Peyer's patch (tissue), 4 donors: ENCODE measurements around the gene ZCCHC12. TPM values are rescaled to one million over a fixed set of nuclear protein-coding genes. Genes with fewer than 3 reads are reported as not detected.

Source experiments
- DNase-seq, 3 donors: peaks; one replicate each; pipeline ENCODE4 v3.0.0-alpha.2; 2017 to 2019
- H3K27ac ChIP-seq, 4 donors: fragments of 200-600 bp; sonication (generic); one replicate each; pipeline ENCODE4 v1.5.1; 2016 to 2019
- H3K27me3 ChIP-seq, 2 donors: fragments of 200-600 bp; sonication (generic); one replicate each; pipeline ENCODE4 v1.5.1; 2019
- H3K36me3 ChIP-seq, 3 donors: fragments of 200-600 bp; sonication (generic); one replicate each; pipeline ENCODE4 v1.5.1; 2016 to 2019
- H3K4me1 ChIP-seq, 4 donors: fragments of 200-600 bp; sonication (generic); one replicate each; pipeline ENCODE4 v1.5.1; 2016 to 2019
- H3K4me3 ChIP-seq, 4 donors: fragments of 200-600 bp; sonication (generic); 1 replicate in 3 of 4; 2 replicates in 1 of 4; pipeline ENCODE4 v1.5.1; 2016 to 2019; ENCODE audit warnings: mild to moderate bottlenecking in 1 of 4
- H3K9me3 ChIP-seq, 4 donors: fragments of 200-600 bp; sonication (generic); one replicate each; pipeline ENCODE4 v1.5.1; 2016 to 2019; ENCODE audit warnings: mild to moderate bottlenecking in 1 of 4
- POLR2A ChIP-seq, 2 donors: fragments of 450-650 bp; IDR thresholded peaks; one replicate each; pipeline ENCODE4 v1.5.1; 2017; ENCODE audit warnings: antibody characterized with exemption in 2 of 2, mild to moderate bottlenecking in 2 of 2, moderate library complexity in 2 of 2
- total RNA-seq, 4 donors: library from RNA; depleted of rRNA; stranded (reverse); fragments of >200 nt; gene quantifications; one replicate each; pipeline ENCODE4 v1.1.0, GENCODE V29; 2016
- TF ChIP-seq, protein P1 (sequence below), 6 experiments: fragments of 450-650 bp in 4 of 6; fragments of 200-600 bp in 2 of 6; sonication (generic) in 1 of 6; IDR thresholded peaks; one replicate each; pipeline ENCODE4 v1.5.1; 2017 to 2019; ENCODE audit warnings: antibody characterized with exemption in 6 of 6, mild to moderate bottlenecking in 3 of 6, moderate library complexity in 1 of 6

ZCCHC12 gene
- total RNA-seq, 4 donors from 2014 or later = not detected

GRCh38 chrX:118847676-118848075 is 24.1 kb downstream of the ZCCHC12 start:
- Histone ChIP-seq H3K27me3 (no peaks in the 10 kb centered on the region), H3K36me3 (no peaks in the 10 kb centered on the region), H3K4me3 (no peak overlapping the region), H3K4me1 (no peaks in the 10 kb centered on the region), H3K9me3 (no peaks in the 10 kb centered on the region), H3K27ac (no peak overlapping the region)
- TF ChIP-seq POLR2A (IDR thresholded peaks at IDR 0.05) = no peak
- TF ChIP-seq, protein P1, sequence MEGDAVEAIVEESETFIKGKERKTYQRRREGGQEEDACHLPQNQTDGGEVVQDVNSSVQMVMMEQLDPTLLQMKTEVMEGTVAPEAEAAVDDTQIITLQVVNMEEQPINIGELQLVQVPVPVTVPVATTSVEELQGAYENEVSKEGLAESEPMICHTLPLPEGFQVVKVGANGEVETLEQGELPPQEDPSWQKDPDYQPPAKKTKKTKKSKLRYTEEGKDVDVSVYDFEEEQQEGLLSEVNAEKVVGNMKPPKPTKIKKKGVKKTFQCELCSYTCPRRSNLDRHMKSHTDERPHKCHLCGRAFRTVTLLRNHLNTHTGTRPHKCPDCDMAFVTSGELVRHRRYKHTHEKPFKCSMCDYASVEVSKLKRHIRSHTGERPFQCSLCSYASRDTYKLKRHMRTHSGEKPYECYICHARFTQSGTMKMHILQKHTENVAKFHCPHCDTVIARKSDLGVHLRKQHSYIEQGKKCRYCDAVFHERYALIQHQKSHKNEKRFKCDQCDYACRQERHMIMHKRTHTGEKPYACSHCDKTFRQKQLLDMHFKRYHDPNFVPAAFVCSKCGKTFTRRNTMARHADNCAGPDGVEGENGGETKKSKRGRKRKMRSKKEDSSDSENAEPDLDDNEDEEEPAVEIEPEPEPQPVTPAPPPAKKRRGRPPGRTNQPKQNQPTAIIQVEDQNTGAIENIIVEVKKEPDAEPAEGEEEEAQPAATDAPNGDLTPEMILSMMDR (IDR thresholded peaks at IDR 0.05) = peak; percentile 38 to 65 (median 52)
- DNase-seq = no peak

- H3K36me3 ChIP-seq = no peaks in the 10 kb centered on the region
- no peaks in the 10 kb centered on the region for H3K9me3 ChIP-seq
- H3K27me3 ChIP-seq = no peaks in the 10 kb centered on the region
- TF ChIP-seq POLR2A (IDR thresholded peaks at IDR 0.05) = no peak
- TF ChIP-seq, protein P1 (IDR thresholded peaks at IDR 0.05) = no peak
- H3K4me1 ChIP-seq = no peaks in the 10 kb centered on the region
- no peak overlapping the region for H3K4me3 ChIP-seq
- no peak overlapping the region for H3K27ac ChIP-seq
- DNase-seq = no peak
Observed at GRCh38 chrX:118853596-118853995, 30.0 kb downstream of the ZCCHC12 start.

DNA sequence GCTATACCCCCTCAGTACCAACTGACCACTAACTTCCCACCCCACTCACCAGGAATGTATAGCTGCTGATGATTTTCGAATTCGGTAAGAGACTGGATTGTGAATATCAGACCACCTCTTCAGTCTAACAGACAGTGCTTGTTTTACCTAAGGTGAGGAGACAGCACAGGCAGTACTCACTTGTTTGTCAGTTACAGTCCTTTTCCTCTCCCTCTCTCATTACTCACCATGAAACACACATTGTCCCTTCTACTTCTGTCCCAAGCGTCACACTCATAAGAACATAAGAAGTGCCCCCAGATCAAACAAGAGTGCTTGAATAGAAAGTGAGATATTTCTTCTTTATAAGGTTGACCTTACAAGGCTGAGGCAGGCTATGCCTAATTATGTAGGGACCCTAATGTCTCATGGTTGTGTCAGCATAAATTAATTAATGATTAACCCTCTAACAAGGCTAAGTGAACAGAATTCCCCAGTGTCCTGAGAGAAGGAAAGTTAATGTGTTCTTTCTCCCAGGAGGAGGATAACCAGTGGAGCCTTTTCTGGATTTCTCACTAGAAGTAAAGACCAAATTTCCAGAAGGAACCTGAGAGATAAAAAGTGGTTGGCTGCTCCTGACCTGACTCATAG is 32.2 kb downstream of the ZCCHC12 start:
- Histone ChIP-seq H3K27ac (no peak overlapping the region), H3K36me3 (no peaks in the 10 kb centered on the region), H3K9me3 (no peaks in the 10 kb centered on the region), H3K4me3 (no peak overlapping the region), H3K27me3 (no peaks in the 10 kb centered on the region), H3K4me1 (no peaks in the 10 kb centered on the region)
- DNase-seq = no peak
- no peak for TF ChIP-seq POLR2A (IDR thresholded peaks at IDR 0.05)
- TF ChIP-seq, protein P1 (IDR thresholded peaks at IDR 0.05) = no peak

GRCh38 chrX:118857006-118857405 is 33.4 kb downstream of the ZCCHC12 start:
- no peaks in the 10 kb centered on the region for H3K9me3 ChIP-seq
- H3K27ac ChIP-seq = no peak overlapping the region
- H3K36me3 ChIP-seq = no peaks in the 10 kb centered on the region
- no peak for DNase-seq
- no peaks in the 10 kb centered on the region for H3K27me3 ChIP-seq
- TF ChIP-seq, protein P1 (IDR thresholded peaks at IDR 0.05) = no peak
- TF ChIP-seq POLR2A (IDR thresholded peaks at IDR 0.05) = no peak
- H3K4me1 ChIP-seq = no peaks in the 10 kb centered on the region
- no peak overlapping the region for H3K4me3 ChIP-seq

DNA sequence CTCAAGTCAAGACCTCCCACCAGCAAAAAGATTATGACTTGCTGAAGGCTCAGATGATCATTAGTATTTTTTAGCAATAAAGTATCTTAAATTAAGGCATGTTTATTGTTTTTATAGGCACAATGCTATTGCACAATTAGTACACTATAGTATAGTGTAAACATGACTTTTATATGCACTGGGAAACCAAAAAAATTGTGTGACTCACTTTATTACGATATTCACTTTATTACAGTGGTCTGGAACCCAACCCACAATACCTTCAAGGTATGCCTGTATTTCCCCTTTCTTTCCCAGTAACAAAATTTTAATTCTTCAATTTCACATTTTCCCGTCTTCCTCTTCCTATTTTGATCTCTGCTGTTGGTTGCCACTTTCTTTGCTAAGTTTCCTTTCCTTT is 37.7 kb downstream of the ZCCHC12 start:
- no peaks in the 10 kb centered on the region for H3K9me3 ChIP-seq
- no peak for TF ChIP-seq POLR2A (IDR thresholded peaks at IDR 0.05)
- TF ChIP-seq, protein P1 (IDR thresholded peaks at IDR 0.05) = no peak
- H3K4me1 ChIP-seq = no peaks in the 10 kb centered on the region
- no peaks in the 10 kb centered on the region for H3K36me3 ChIP-seq
- H3K27me3 ChIP-seq = no peaks in the 10 kb centered on the region
- H3K4me3 ChIP-seq = no peak overlapping the region
- no peak overlapping the region for H3K27ac ChIP-seq
- no peak for DNase-seq

- H3K9me3 ChIP-seq = no peaks in the 10 kb centered on the region
- no peak for DNase-seq
- H3K36me3 ChIP-seq = no peaks in the 10 kb centered on the region
- no peaks in the 10 kb centered on the region for H3K27me3 ChIP-seq
- H3K27ac ChIP-seq = no peak overlapping the region
- TF ChIP-seq POLR2A (IDR thresholded peaks at IDR 0.05) = no peak
- TF ChIP-seq, protein P1 (IDR thresholded peaks at IDR 0.05) = no peak
- no peak overlapping the region for H3K4me3 ChIP-seq
- no peaks in the 10 kb centered on the region for H3K4me1 ChIP-seq
Observed at GRCh38 chrX:118862091-118862490, 38.5 kb downstream of the ZCCHC12 start.
